DMS114 treated with DMSO at 0.1 percent for 48 hours (cell line): ENCODE measurements around the gene BABAM2.

Source experiments
- DNase-seq: peaks from one replicate; lab custom pipeline; 2025; ENCODE audit not compliant: unreplicated experiment; lab: John Stamatoyannopoulos, UW

Gene BABAM2

GRCh38 chr2:28153851-28154250, 263.3 kb downstream of the BABAM2 start:
- DNase-seq: no peak

- DNase-seq: no peak
These were observed 264.6 kb downstream of the BABAM2 start for GRCh38 chr2:28155086-28155485.

GRCh38 chr2:28155627-28156026, 265.1 kb downstream of the BABAM2 start:
- no peak for DNase-seq

- DNase-seq: no peak
These were observed 268.3 kb downstream of the BABAM2 start for GRCh38 chr2:28158791-28159190.

GRCh38 chr2:28160986-28161425, 270.5 kb downstream of the BABAM2 start:
- no peak for DNase-seq

GRCh38 chr2:28161466-28161865, 270.9 kb downstream of the BABAM2 start:
- no peak for DNase-seq

GRCh38 chr2:28162564-28162963, 272.0 kb downstream of the BABAM2 start:
- DNase-seq: no peak

GRCh38 chr2:28163028-28163427, 272.5 kb downstream of the BABAM2 start:
- DNase-seq: no peak

GRCh38 chr2:28163627-28164279, 273.2 kb downstream of the BABAM2 start:
- DNase-seq: no peak

GRCh38 chr2:28164280-28164801, 273.8 kb downstream of the BABAM2 start:
- no peak for DNase-seq

GRCh38 chr2:28165087-28165635, 274.6 kb downstream of the BABAM2 start:
- no peak for DNase-seq

GRCh38 chr2:28166956-28167355, 276.4 kb downstream of the BABAM2 start:
- DNase-seq: no peak

- no peak for DNase-seq
These were observed 277.8 kb downstream of the BABAM2 start for GRCh38 chr2:28168376-28168775.

GRCh38 chr2:28169492-28169891, 279.0 kb downstream of the BABAM2 start:
- no peak for DNase-seq

- no peak for DNase-seq
These were observed 281.8 kb downstream of the BABAM2 start for GRCh38 chr2:28172114-28172898.

- no peak for DNase-seq
These were observed 282.8 kb downstream of the BABAM2 start for GRCh38 chr2:28173377-28173776.

- DNase-seq: no peak
These were observed 283.7 kb downstream of the BABAM2 start for GRCh38 chr2:28174211-28174610.

- no peak for DNase-seq
These were observed 284.5 kb downstream of the BABAM2 start for GRCh38 chr2:28175028-28175427.

GRCh38 chr2:28178946-28179345, 288.4 kb downstream of the BABAM2 start:
- no peak for DNase-seq

- DNase-seq: no peak
These were observed 291.3 kb downstream of the BABAM2 start for GRCh38 chr2:28181801-28182200.

GRCh38 chr2:28182348-28182747, 291.8 kb downstream of the BABAM2 start:
- no peak for DNase-seq

- no peak for DNase-seq
These were observed 294.6 kb downstream of the BABAM2 start for GRCh38 chr2:28185153-28185552.
